K562 (cell line): ENCODE data around the gene ATP5PO. TPM values are rescaled to one million over a fixed set of nuclear protein-coding genes. Genes with fewer than 3 reads are reported as not detected.

Experiments used
- CREBBP ChIP-seq: IDR thresholded peaks from one replicate; pipeline ENCODE4 v1.6.1; 2012; ENCODE audit warnings: low read depth, mild to moderate bottlenecking, control low read depth, inconsistent platforms, low read length
- E2F6 ChIP-seq, 2 experiments: IDR thresholded peaks; 2 replicates each; pipeline ENCODE4 v1.6.1; 2011; ENCODE audit warnings: borderline replicate concordance in 1 of 2, control low read depth in 1 of 2, low read depth in 1 of 2, low read length in 1 of 2, mild to moderate bottlenecking in 1 of 2, mixed read lengths in 1 of 2, moderate library complexity in 1 of 2; ENCODE audit not compliant: insufficient read depth in 1 of 2, insufficient read length in 1 of 2, poor library complexity in 1 of 2, severe bottlenecking in 1 of 2; ENCODE audit errors: extremely low read depth in 1 of 2
- FOS ChIP-seq: IDR thresholded peaks from 3 replicates; pipeline ENCODE4 v1.6.1; 2011; ENCODE audit not compliant: insufficient read length; ENCODE audit errors: extremely low read depth
- MEIS2 ChIP-seq: fragments of 450-650 bp; IDR thresholded peaks from 2 replicates; pipeline ENCODE4 v1.6.1; 2014; ENCODE audit warnings: mild to moderate bottlenecking; ENCODE audit not compliant: partially characterized antibody
- MNT ChIP-seq, 2 experiments: fragments of 450-650 bp; conservative IDR thresholded peaks; 2 replicates each; pipeline ENCODE4 v1.6.1; 2017; ENCODE audit warnings: mild to moderate bottlenecking in 2 of 2, moderate library complexity in 2 of 2
- MTA2 ChIP-seq: fragments of 450-650 bp; IDR thresholded peaks from 2 replicates; pipeline ENCODE4 v1.6.1; 2016; ENCODE audit warnings: low read depth
- RBM22 ChIP-seq: fragments of 200-400 bp; formaldehyde crosslinking; IDR thresholded peaks from 2 replicates; pipeline ENCODE4 v1.6.1; 2018; ENCODE audit warnings: low read length, low read depth; ENCODE audit not compliant: poor library complexity, severe bottlenecking
- RREB1 ChIP-seq: fragments of 250-450 bp; sonication (Bioruptor Pico); IDR thresholded peaks from 2 replicates; pipeline ENCODE4 v1.4.0; 2020
- SREBF2 ChIP-seq: sonication (generic); formaldehyde crosslinking; IDR thresholded peaks from 2 replicates; pipeline ENCODE4 v1.4.0; 2020; ENCODE audit warnings: mild to moderate bottlenecking, missing genetic modification reagents
- ZFP91 ChIP-seq: sonication (generic); formaldehyde crosslinking; IDR thresholded peaks from 2 replicates; pipeline ENCODE4 v1.8.0; 2022; ENCODE audit warnings: mild to moderate bottlenecking, missing genetic modification reagents
- ZNF175 ChIP-seq: fragments of 200-800 bp; sonication (Bioruptor generic); IDR thresholded peaks from 2 replicates; pipeline ENCODE4 v1.6.1; 2016; ENCODE audit warnings: low read depth, mild to moderate bottlenecking, missing genetic modification characterization, missing compliant biosample characterization
- ZNF589 ChIP-seq: fragments of 200-800 bp; sonication (Bioruptor generic); IDR thresholded peaks from 2 replicates; pipeline ENCODE4 v1.6.1; 2016; ENCODE audit warnings: low read depth, missing genetic modification characterization, missing compliant biosample characterization
- polyA plus RNA-seq, 8 experiments: library from polyadenylated mRNA; depleted of rRNA in 4 of 8; stranded (reverse) in 5 of 8; unstranded in 3 of 8; fragments of >200 nt; fragmentation: Nextera tagmentation in 2 of 8; fragmentation: Illumina TruSeq in 1 of 8; extraction: Ambion mirVana in 2 of 8; extraction: Trizol in 1 of 8; gene quantifications; 2 replicates each; pipeline versions ENCODE4 v1.2.1 to v1.2.3, GENCODE V29; 2011 to 2014; ENCODE audit warnings: inconsistent platforms in 1 of 8, missing spikeins in 1 of 8
- total RNA-seq, 7 experiments: library from RNA; depleted of rRNA in 6 of 7; stranded (reverse); fragments of >200 nt in 6 of 7; fragmentation: Illumina TruSeq in 2 of 7; extraction: Trizol in 2 of 7; gene quantifications; 2 replicates each; pipeline versions ENCODE4 v1.2.1 to v1.2.3, GENCODE V29; 2011 to 2021; ENCODE audit warnings: low replicate concordance in 1 of 7
- TF ChIP-seq, protein P1 (sequence below), 2 experiments: IDR thresholded peaks; 2 replicates each; pipeline ENCODE4 v1.6.1; 2012; ENCODE audit warnings: improper control_type of control experiment in 2 of 2, low read depth in 2 of 2, low read length in 2 of 2, borderline replicate concordance in 1 of 2

The ATP5PO gene
- total and polyA plus RNA-seq, 9 of the 15 experiments (the other 6 are each of a cell fraction or from before 2014, with no cell fraction given), result 367 to 2,722 (median 808) TPM

DNA sequence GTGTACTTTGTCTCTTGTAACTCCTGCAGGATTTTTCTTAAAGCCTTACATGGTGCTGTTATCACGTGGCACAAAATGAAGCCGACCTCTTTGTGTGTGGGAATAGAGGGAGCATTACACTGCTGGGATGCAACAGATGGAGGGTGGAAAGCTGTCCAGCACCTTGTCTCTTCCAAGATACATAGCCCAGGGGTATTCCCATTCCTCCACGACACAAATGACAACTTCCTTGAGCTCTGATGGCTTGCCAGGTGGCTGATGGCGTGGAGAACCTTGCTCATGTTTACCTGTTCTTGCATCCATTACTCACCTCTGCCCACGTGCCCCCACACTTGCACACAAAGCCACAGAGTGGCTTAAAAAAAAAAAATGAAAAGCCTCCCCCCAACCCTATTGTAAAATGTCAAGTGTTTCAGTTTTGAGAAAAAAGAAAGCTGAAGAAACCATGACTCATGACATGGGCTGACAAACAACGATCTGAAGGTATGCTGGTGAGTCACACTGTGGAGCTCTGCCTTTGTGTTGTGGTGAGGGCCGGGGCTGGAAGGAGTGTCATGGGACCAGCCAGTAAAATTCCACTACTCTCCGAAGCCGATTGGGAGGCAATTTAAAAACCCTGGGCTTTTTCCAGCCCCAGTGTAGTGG is 32.0 kb upstream of the ATP5PO start (continued):
- TF ChIP-seq, protein P1, sequence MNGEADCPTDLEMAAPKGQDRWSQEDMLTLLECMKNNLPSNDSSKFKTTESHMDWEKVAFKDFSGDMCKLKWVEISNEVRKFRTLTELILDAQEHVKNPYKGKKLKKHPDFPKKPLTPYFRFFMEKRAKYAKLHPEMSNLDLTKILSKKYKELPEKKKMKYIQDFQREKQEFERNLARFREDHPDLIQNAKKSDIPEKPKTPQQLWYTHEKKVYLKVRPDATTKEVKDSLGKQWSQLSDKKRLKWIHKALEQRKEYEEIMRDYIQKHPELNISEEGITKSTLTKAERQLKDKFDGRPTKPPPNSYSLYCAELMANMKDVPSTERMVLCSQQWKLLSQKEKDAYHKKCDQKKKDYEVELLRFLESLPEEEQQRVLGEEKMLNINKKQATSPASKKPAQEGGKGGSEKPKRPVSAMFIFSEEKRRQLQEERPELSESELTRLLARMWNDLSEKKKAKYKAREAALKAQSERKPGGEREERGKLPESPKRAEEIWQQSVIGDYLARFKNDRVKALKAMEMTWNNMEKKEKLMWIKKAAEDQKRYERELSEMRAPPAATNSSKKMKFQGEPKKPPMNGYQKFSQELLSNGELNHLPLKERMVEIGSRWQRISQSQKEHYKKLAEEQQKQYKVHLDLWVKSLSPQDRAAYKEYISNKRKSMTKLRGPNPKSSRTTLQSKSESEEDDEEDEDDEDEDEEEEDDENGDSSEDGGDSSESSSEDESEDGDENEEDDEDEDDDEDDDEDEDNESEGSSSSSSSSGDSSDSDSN (IDR thresholded peaks at IDR 0.05; ENCODE audit: borderline replicate concordance in 1 of 2, low read depth in 2 of 2, low read length in 2 of 2), result no peak
- TF ChIP-seq MTA2 (0 out of 2 replicates have a peak, but pooled peaks have one; percentile 4), RREB1 (CRISPR knock-in tag) (no peak), ZNF175 (CRISPR knock-in tag) (no peak; the same call in 1 of the 2 replicates), SREBF2 (CRISPR knock-in tag) (no peak), MEIS2 (peak; percentile 82), RBM22 (no peak), CREBBP (no peak), E2F6 (IDR thresholded peaks at IDR 0.05; ENCODE audit: borderline replicate concordance in 1 of 2, extremely low read depth in 1 of 2, insufficient read depth in 1 of 2, insufficient read length in 1 of 2, low read depth in 1 of 2, low read length in 1 of 2, poor library complexity in 1 of 2, severe bottlenecking in 1 of 2) (peak in 1 of 2 experiments; percentile 13), FOS (peak; percentile 70), ZFP91 (CRISPR knock-in tag) (no peak), MNT (conservative IDR thresholded peaks at IDR 0.05) (peak; percentile 60 to 78; a peak in 3 of 4 replicates), ZNF589 (CRISPR knock-in tag) (peak; percentile 83)
